ENCODE data around the gene LIMS2. TPM values are rescaled to one million over a fixed set of nuclear protein-coding genes. Genes with fewer than 3 reads are reported as not detected.

LIMS2 gene
- total and polyA plus RNA-seq, 5 donors = 163 to 224 (median 200) TPM

GRCh38 chr2:127628767-127629614 is 46.3 kb downstream of the LIMS2 start:
- Histone ChIP-seq H3K27me3 (ENCODE audit: control insufficient read depth, insufficient read depth) (no peaks in the 10 kb centered on the region), H3K4me3 (ENCODE audit: low read length) (no peak overlapping the region), H3K9me3 (ENCODE audit: control insufficient read depth, low read length) (no peaks in the 10 kb centered on the region), H3K27ac (ENCODE audit: low read length) (no peak overlapping the region), H3K4me1 (ENCODE audit: control insufficient read depth, insufficient read depth, low read length) (peaks cover 9% of the 10 kb centered on the region)
- no peak for ATAC-seq
- DNase-seq = peak; percentile 13 to 49 (median 38)
- intact Hi-C loops (cut with DNase I) = no loop called here
- 66% methylated on average over 17 of the region's 17 CpGs for WGBS

- WGBS = 82% methylated on average over 18 of the region's 18 CpGs
- H3K4me1 ChIP-seq (ENCODE audit: control insufficient read depth, insufficient read depth, low read length) = peaks cover 4% of the 10 kb centered on the region
- no peak for ATAC-seq
- H3K27me3 ChIP-seq (ENCODE audit: control insufficient read depth, insufficient read depth) = no peaks in the 10 kb centered on the region
- H3K4me3 ChIP-seq (ENCODE audit: low read length) = no peak overlapping the region
- no peak overlapping the region for H3K27ac ChIP-seq (ENCODE audit: low read length)
- peak; percentile 16 to 53 (median 36) for DNase-seq
- intact Hi-C loops (cut with DNase I) = no loop called here
- H3K9me3 ChIP-seq (ENCODE audit: control insufficient read depth, low read length) = no peaks in the 10 kb centered on the region
Measured at GRCh38 chr2:127627740-127628571, 47.4 kb downstream of the LIMS2 start.

- ATAC-seq (no peak), DNase-seq (peak; percentile 14 to 48 (median 38))
- Histone ChIP-seq H3K4me1 (ENCODE audit: control insufficient read depth, insufficient read depth, low read length) (peaks cover under 1% of the 10 kb centered on the region), H3K27ac (ENCODE audit: low read length) (no peak overlapping the region), H3K27me3 (ENCODE audit: control insufficient read depth, insufficient read depth) (no peaks in the 10 kb centered on the region), H3K4me3 (ENCODE audit: low read length) (no peak overlapping the region), H3K9me3 (ENCODE audit: control insufficient read depth, low read length) (no peaks in the 10 kb centered on the region)
- WGBS = 86% methylated on average over 28 of the region's 28 CpGs
- intact Hi-C loops (cut with DNase I) = no loop called here
Measured at GRCh38 chr2:127626917-127627739, 48.2 kb downstream of the LIMS2 start.

- 63% methylated on average over 12 of the region's 12 CpGs for WGBS
- DNase-seq = peak in 2 of 3 donors; percentile 35 to 57
- no peak for ATAC-seq
- intact Hi-C loops (cut with DNase I) = no loop called here
- Histone ChIP-seq H3K27ac (ENCODE audit: low read length) (no peak overlapping the region), H3K27me3 (ENCODE audit: control insufficient read depth, insufficient read depth) (no peaks in the 10 kb centered on the region), H3K4me1 (ENCODE audit: control insufficient read depth, insufficient read depth, low read length) (no peaks in the 10 kb centered on the region), H3K9me3 (ENCODE audit: control insufficient read depth, low read length) (no peaks in the 10 kb centered on the region), H3K4me3 (ENCODE audit: low read length) (no peak overlapping the region)
Measured at GRCh38 chr2:127626175-127626574, 49.2 kb downstream of the LIMS2 start.

- WGBS = 91% methylated on average over 2 of the region's 2 CpGs
- Histone ChIP-seq H3K4me3 (ENCODE audit: low read length) (no peak overlapping the region), H3K9me3 (ENCODE audit: control insufficient read depth, low read length) (no peaks in the 10 kb centered on the region), H3K27ac (ENCODE audit: low read length) (no peak overlapping the region), H3K27me3 (ENCODE audit: control insufficient read depth, insufficient read depth) (no peaks in the 10 kb centered on the region), H3K4me1 (ENCODE audit: control insufficient read depth, insufficient read depth, low read length) (no peaks in the 10 kb centered on the region)
- ATAC-seq (no peak), DNase-seq (peak in 2 of 3 donors; percentile 22 to 28)
- intact Hi-C loops (cut with DNase I) = no loop called here
Measured at GRCh38 chr2:127625572-127625951, 49.8 kb downstream of the LIMS2 start.

- Histone ChIP-seq H3K27me3 (ENCODE audit: control insufficient read depth, insufficient read depth) (no peaks in the 10 kb centered on the region), H3K4me1 (ENCODE audit: control insufficient read depth, insufficient read depth, low read length) (no peaks in the 10 kb centered on the region), H3K9me3 (ENCODE audit: control insufficient read depth, low read length) (no peaks in the 10 kb centered on the region), H3K27ac (ENCODE audit: low read length) (no peak overlapping the region), H3K4me3 (ENCODE audit: low read length) (no peak overlapping the region)
- peak in 1 of 2 donors; percentile 3 for ATAC-seq
- 79% methylated on average over 23 of the region's 23 CpGs for WGBS
- peak in 2 of 3 donors; percentile 28 to 35 for DNase-seq
- intact Hi-C loops (cut with DNase I) = no loop called here
Measured at GRCh38 chr2:127624756-127625571, 50.4 kb downstream of the LIMS2 start.

- DNase-seq (peak in 2 of 3 donors; percentile 20 to 22), ATAC-seq (peak in 1 of 2 donors; percentile 1)
- no peak overlapping the region for H3K4me3 ChIP-seq (ENCODE audit: low read length)
- 90% methylated on average over 5 of the region's 5 CpGs for WGBS
- H3K27ac ChIP-seq (ENCODE audit: low read length) = no peak overlapping the region
- no peaks in the 10 kb centered on the region for H3K4me1 ChIP-seq (ENCODE audit: control insufficient read depth, insufficient read depth, low read length)
- no peaks in the 10 kb centered on the region for H3K27me3 ChIP-seq (ENCODE audit: control insufficient read depth, insufficient read depth)
- intact Hi-C loops (cut with DNase I) = no loop called here
- no peaks in the 10 kb centered on the region for H3K9me3 ChIP-seq (ENCODE audit: control insufficient read depth, low read length)
Measured at GRCh38 chr2:127624320-127624755, 51.0 kb downstream of the LIMS2 start.

- Histone ChIP-seq H3K4me1 (ENCODE audit: control insufficient read depth, insufficient read depth, low read length) (no peaks in the 10 kb centered on the region), H3K9me3 (ENCODE audit: control insufficient read depth, low read length) (no peaks in the 10 kb centered on the region), H3K4me3 (ENCODE audit: low read length) (no peak overlapping the region), H3K27ac (ENCODE audit: low read length) (no peak overlapping the region), H3K27me3 (ENCODE audit: control insufficient read depth, insufficient read depth) (no peaks in the 10 kb centered on the region)
- 91% methylated on average over 38 of the region's 38 CpGs for WGBS
- intact Hi-C loops (cut with DNase I) = no loop called here
- DNase-seq (peak; percentile 23 to 56 (median 37)), ATAC-seq (peak in 1 of 2 donors; percentile 2)
Measured at GRCh38 chr2:127623388-127624319, 51.7 kb downstream of the LIMS2 start.

GRCh38 chr2:127622561-127623387 is 52.6 kb downstream of the LIMS2 start:
- intact Hi-C loops (cut with DNase I) = no loop called here
- peak in 1 of 3 donors; percentile 51 for DNase-seq

More at GRCh38 chr2:127622561-127623387, 52.6 kb downstream of the LIMS2 start:
- no peak for ATAC-seq
- H3K27me3 ChIP-seq (ENCODE audit: control insufficient read depth, insufficient read depth) = no peaks in the 10 kb centered on the region
- no peak overlapping the region for H3K4me3 ChIP-seq (ENCODE audit: low read length)
- no peak overlapping the region for H3K27ac ChIP-seq (ENCODE audit: low read length)
- no peaks in the 10 kb centered on the region for H3K4me1 ChIP-seq (ENCODE audit: control insufficient read depth, insufficient read depth, low read length)
- WGBS = 92% methylated on average over 21 of the region's 21 CpGs
- H3K9me3 ChIP-seq (ENCODE audit: control insufficient read depth, low read length) = no peaks in the 10 kb centered on the region
